Islet of Langerhans (tissue), 1 donor: ENCODE measurements around the gene RHBDL1.

Experiments
- FAIRE-seq: peaks from one replicate; lab custom pipeline; 2011; peaks lifted over from hg19 to GRCh38; lab: Jason Lieb, UNC

The RHBDL1 gene

DNA sequence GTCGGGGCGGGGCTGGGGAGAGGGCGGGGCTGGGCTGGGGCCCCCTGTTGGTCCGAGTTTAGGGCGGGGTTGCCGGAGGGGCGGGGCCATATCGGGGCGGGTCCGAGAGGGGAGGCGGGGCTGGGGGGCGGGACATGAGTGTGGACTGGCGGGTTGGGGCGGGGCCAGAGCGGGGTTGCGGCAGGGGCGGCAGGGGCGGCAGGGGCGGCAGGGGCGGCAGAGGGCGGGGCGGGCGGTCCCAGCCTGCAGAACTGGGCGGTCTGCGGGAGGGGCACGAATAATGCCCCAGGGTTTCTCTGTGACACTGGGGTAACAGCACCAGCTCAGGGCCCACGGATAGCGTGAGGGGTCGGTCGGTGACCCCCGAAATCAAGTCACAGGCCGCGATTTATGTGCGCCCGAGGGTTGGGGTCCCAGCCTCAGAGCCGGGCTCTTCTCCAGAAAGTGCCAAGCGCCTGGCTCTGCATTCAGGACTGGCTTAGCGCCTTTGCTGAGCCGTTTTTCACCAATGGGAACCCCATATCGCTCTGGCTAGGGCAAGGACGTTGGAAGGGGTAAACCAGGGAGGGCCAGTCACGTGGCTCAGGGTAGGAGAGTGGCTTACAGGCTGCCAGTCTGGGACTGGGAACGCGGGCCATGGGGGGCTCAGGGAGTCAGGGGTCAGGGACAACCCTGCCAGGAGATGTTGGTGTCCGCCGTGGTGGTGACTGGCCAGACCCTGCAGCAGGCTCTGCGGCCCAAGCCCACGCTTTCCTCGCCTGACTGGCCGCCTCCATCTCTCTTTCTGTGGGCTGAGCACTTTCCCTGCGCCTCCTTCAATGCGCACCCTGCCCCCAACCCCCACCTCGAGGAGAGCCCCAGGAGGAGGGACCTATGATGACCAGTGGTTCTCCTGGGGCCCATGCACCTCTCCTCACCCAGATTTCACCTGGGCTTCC, 38.1 kb upstream of the RHBDL1 start:
- FAIRE-seq: no peak

DNA sequence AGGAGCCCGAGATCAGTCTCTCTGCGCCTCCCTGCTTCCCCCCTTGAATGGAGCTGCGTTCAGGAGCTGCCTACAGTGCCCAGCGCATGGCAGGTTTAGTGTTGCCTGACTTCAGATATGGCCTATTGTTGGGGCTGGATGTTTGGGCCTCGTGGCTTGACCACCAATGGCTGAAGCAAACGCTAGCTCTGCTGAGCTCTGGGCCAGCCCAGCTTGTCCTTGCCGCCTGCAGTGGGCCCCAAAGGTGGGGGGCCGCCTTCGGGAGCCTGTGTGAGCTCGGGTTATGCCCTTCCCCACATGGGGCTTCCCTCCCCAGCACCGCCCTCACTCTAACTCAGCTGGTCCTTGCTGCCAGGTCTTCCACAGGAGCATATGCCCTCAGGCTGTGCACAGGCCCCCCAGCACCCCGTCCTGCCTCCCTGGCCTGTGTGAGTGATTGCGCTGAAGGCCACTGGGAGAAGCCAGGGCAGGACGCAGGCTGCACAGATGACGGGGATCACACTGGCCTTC, 37.4 kb upstream of the RHBDL1 start:
- no peak for FAIRE-seq

DNA sequence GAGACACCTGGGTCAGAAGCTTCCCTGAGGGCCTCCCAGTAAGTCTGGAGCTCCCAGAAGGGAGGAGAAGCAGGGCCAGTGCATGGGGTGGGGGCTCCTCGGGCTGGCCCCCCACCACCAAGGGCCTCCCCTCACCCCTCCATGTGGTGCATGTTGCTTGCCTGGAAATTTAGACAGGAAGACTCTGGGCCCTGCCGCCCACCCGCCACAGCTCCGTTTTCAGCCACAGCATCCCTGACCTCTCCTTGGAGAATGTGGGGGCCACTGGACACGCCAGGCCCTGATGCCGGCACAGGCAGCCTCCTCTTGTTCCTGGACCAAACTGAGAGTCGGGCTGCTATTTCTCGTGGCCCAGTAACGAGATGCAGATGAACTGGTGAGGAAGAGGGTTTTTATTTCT, 36.6 kb upstream of the RHBDL1 start:
- FAIRE-seq: no peak

DNA sequence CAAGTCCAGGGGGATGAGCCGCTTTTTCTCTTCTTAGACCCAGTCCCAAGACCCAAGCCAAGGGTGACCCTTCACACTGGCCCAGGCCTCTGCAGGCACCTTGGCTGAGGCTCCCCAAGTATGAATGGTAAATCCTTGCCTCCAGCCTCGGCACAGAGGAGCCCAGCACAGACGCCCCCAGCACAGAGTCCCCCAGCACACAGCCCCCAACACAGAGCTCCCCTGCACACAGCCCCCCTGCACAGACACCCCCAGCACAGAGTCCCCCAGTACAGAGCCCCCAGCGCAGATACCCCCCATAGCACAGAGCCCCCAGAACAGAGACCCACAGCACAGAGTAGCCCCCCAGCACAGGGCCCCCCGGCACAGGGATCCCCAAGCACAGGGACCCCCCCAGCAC, 34.9 kb upstream of the RHBDL1 start:
- no peak for FAIRE-seq

DNA sequence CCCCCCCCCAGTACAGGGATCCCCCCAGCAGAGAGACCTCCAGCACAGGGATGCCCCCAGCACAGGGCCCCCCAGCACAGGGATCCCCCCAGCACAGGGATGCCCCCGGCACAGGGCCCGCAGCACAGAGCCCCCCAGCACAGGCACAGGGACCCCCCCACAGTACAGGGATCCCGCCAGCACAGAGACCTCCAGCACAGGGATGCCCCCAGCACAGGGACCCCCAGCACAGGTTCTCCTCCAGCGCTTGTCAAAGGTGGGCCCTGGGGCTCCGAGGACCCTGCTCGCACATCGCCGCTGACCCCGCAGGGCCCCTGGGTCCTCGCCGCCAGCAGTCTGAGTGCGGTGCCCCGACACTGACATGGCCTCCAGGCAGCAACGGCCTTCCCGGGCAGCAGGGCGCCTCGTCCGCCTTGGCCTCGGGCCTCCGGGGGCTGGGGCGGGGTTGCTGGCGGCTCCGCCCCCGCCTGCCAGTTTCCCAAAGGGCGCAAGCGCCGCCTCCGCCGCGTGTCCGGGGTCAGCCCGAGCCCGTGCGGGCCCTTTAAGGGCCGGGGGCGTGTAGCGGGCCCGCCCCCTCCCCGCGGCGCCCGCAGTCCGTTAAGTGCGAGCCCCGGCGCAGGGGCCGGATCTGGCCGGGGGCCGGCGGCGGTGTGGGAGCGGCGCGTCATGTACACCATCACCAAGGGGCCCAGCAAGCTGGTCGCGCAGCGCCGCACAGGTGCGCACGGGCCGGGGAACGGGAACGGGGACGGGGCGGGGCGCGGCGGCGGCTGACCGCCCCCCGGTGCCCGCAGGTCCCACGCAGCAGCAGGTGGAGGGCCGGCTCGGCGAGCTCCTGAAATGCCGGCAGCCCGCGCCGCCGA, 33.9 kb upstream of the RHBDL1 start, which contains the start of gene MCRIP2:
Gene MCRIP2, plus strand, starts transcription at position 503 of the 863 bp plus-strand sequence. Its CDS starts 164 bp downstream, at position 667.
- no peak for FAIRE-seq

DNA sequence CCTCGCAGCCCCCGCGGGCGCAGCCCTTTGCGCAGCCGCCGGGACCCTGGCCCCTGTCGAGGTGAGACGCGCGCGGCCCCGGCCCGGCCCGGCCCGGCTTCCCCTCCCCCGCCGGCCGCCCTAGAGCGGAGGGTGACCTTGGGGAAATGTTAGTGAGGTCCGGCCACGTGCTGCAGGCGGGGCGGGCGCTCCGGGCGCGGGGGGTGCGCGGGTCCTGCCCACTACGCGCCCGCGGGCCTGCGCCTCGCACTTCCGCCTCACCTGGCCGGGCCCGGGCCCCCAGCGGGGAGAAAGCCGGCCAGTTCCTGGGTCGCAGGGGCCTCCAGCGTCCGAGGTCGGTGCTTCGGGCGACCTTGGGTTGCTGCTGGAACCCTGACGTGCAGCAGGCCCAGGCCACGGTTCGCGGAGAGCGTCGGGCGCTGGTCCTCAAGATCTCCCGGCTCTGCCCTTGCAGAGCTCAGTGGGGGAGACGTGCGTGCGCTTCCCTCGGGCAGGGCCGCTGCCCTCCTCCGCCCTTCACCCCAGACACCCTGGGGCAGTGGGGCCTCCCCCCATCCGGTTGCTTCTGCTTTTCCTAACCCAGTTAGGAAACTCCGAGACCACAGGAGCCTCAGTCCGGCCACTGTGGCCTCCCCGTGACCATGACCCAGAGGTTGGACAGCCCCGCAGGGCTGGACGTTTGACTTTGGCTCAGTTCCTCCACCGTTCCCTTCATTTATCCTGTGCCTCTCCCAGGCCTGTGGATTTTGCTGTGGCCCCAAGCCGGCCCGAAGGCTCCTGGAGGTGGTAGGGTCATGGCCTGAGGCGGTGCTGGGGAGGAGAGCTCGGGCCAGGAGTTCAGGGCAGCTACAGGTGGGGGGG, 33.1 kb upstream of the RHBDL1 start:
- FAIRE-seq: no peak

DNA sequence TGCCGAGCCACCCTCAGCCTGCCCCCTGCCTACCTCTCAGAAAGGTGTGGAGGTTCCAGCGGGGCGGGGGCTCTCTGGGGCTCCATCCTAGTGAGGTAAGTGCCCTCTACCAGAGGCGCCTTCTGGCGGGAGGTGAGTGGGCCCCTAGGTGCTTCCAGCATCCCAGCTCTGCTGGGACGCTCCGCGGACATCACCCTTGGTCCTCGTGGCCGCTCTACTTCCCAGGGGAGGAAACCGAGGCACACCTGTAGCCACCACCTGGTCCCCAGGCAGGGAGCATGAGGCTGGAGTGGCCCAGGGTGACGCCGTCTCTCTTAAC, 32.5 kb upstream of the RHBDL1 start:
- FAIRE-seq: no peak

DNA sequence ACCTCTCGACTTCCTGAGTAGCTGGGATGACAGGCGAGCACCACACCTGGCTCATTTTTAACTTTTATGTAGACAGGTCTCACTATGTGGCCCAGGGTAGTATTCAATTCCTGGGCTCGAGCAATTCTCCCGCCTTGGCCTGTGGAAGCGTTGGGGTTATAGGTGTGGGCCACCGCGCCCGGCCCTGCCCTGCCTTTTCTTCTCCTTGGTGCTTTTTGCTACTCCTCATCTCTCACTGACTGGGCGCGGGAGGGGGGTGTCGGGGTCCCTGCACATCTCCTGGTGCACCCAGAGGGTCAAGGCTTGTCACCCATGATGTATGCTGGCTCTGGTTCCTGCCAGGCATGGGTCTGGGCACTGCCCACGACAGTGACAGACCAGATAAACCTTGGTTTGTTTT, 30.9 kb upstream of the RHBDL1 start:
- no peak for FAIRE-seq

DNA sequence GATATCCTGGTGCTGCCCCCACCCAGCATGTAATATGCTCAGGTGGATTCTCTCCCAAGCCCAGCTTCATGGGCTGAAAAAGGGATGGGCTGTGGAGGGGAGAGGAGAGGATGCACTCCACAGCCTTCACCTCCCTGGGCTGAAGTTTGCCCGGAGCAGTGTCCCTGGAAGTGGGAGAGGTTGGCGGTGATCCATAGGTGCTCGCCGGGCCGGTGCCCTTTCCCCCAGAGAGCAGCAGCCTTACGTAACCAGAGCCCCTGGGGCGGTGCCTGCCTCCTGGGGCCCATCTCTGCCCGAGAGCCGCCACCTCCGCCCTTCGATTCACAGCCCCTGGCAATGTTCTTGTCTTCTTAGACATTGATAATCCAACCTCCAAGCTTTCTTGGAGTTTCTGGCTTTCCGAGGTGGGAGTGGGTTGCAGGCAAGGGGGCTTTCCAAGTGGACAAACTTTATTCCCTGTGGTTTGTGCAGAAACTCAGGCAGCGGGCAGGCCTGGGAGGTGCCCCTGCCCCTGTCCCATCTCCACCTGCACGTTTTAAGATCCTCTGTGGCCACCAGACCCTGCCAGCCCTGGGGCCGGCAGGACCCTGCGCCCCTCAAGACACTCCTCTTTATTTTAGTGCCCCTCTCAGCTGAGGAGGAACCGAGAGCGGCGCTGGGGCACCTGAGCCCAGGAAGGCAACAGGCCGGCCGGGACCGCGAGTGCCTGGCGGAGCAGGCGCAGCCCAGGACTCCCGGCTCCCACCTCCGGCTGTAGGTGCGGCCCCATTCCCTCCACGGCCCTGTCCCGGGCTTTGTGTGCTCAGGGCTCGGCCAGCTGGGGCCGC, 29.4 kb upstream of the RHBDL1 start:
- FAIRE-seq: no peak

DNA sequence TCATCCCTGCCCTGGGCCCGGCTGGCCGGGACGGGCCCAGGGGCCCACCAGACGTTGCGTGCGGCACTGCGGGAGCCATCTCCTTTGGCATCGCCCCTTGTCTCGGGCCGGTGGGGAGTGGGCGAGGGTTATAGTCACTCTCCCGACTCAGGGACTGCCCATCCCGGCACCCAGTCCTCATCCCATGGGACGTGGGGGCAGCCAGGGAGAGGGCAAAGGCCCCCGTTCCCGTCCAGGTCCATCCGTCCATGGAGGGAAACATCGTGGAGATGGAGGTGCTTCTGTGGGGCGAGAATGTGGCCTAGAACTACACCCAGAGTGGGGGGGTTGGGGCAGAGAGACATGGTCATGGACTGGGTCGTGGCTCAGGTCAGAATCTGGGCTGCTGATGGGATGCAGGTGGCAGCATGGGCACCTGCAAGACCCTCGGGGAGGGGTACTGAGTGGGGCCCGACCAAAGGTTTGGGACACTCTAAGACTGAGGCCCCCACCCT, 28.7 kb upstream of the RHBDL1 start:
- no peak for FAIRE-seq

DNA sequence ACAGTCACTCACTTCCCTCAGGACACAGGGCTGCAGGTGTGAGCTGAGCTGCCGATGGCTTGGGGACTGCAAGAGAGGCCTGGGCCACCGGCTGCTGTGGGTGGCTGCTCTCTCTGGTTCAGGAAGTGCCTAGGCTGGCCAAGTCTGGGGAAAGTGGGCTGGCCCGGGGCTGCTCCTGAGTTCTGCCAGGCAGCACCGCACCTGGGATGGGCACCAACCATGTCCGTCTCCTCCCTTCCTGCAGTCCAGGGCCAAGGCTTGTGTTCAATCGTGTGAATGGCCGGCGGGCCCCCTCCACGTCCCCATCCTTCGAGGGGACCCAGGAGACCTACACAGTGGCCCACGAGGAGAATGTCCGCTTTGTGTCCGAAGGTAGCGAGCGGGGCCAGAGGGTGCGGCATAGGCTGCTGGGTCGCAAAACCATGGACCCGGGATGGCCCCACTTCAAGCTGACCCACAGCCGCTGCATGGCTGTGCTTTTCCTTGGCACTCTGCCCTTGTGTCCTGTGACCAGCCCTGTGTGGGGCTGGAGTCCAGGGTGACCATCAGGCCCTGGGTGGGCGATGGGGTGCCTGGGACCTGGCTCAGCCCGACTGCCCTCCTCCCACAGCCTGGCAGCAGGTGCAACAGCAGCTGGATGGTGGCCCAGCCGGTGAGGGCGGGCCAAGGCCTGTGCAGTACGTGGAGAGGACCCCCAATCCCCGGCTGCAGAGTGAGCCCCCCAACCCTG, 28.1 kb upstream of the RHBDL1 start:
- FAIRE-seq: no peak

DNA sequence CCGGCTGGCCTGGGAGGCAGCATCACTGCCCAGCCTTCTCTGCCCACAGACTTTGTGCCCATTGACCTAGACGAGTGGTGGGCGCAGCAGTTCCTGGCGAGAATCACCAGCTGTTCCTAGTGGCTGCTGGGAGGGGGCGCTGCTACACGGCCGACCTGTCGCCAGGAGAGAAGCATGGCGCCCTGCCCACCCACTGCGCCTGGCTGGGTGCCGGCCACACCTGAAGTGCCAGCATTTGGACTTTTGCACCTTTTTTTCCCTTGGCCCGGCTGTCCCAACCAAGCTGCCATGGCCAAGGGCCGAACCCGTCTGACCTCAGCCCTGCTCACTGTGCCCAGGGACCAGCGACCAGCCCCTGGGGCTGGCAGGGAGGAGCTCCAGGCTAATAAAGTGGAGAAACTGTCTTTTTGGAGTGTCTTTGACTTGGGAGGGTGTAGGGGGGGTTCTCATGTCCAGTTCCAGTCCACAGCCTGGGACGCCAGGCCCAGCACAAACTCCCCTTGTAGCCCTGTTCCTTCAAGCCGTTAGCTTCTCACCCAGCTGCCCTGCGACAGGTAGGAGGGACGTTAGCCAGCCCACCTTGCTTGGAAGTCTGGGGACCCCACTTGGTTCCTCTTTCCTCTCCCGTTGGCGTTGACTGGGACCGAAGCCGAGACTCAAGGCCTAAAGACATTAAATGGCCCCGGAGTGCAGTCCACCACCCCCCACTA, 27.2 kb upstream of the RHBDL1 start:
- no peak for FAIRE-seq

DNA sequence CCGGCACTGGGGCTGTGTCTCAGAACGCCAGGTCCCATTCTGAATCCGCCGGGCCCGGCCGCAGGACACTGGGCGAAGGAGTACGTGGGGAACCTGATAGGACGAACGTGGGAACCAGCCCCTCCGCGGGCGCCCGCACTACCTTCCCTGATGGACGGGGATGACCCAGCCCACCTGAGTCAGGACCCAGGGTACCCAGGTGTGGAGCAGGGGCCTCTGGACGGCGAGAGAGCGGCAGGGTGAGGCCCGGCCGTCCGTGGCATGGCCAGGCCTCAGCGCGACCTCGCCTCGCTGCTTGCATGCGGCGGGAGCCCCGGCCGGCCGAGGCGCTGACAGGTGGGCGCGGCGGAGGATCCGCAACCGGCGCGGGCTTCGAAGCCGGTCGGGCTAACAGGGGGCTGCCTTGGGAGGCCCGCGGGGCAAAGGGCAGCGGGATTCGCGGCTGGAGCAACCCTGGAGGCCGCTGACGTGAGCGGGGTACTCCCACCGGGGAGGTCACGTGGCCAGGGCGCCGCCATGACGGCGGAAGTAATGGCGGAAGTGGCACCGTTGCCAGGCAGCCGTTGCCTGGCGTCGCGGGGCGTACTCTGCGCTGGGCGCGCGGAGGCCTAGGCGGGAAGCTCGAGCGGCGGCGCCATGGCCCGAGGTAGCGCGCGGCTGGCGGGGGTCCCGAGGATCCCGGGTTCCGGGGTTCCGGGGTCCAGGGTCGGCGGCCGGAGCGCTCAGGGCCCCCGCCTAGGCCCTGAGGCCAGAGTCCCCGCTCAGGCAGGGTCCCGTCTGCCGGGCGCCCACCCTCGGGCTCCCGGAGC, 26.5 kb upstream of the RHBDL1 start, which contains the start of gene WDR90:
Gene WDR90, plus strand, starts transcription at position 585 of the 809 bp plus-strand sequence. Its CDS starts 52 bp downstream, at position 637.
- FAIRE-seq: peak; percentile 66

DNA sequence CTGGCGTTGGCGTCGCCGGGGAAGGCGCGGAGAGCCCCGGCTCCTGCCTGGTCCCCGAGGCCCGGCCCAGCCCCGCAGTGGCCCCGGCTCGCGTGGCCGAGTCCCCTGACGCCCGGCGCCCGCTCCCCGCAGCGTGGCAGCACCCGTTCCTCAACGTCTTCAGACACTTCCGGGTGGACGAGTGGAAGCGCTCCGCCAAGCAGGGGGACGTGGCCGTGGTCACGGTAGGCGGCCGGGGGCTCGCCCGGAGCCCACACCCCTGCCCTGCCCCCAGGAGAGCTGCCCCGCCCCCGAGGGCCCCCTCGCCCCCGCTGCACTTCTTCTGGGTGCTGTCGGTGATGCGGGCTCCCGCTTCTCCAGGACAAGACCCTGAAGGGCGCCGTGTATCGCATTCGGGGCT, 25.8 kb upstream of the RHBDL1 start:
- no peak for FAIRE-seq

DNA sequence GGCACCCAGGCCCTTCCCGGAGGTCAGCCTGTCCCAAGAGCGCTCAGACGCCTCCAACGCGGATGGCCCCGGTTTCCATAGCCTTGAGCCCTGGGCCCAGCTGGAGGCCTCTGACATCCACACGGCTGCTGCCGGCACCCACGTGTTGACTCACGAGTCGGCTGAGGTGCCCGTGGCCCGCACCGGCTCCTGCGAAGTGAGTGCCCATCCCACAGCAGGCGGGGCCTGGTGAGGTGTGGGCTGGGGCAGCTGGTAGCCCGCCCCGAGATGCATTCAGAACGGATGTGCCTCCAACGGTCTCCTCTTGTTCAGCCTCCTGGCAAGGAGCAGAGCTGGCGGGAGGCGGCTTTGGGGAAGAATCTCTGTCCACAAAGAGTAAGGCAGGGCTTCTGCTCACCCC, 23.6 kb upstream of the RHBDL1 start:
- no peak for FAIRE-seq

DNA sequence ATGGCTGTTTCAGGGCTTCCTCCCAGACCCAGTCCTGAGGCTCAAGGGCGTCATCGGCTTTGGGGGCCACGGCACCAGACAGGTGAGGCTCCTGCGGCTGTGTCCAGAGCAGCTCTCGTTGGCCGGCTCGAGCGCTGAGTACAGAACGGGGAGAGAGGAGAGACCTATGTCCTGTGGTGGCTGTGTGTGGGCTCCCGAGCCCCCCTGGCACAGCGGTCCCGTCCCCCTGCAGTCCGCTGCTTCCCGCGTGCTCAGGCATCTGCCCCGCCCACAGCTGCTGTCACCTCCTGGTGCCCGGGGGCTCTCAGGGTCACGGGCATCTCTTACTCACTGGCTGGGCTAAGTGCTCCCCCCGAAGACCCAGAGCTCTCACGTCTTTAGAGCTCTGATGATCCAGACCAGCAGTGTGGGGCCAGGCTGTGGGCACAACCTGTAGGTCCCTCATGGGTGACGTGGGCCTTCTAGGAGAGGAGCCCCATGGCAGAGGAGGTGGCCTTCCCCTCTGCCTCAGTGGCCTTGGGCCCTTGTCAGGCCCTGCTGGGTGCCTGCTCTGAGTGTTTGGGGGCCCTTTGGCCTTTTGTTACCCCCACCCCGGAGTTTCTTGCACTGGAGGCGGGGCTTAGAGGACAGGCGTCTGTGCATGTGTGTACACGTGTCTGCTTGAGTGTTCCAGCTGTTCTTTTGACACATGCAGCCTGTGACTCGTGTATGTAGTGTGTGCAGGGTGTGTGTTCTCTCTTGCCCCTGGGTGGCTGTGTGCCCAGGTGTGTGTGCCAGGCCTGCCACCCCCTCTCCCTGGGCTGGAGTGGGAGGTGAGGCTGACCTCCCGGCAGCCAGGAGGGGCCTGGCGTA, 22.8 kb upstream of the RHBDL1 start:
- FAIRE-seq: no peak

DNA sequence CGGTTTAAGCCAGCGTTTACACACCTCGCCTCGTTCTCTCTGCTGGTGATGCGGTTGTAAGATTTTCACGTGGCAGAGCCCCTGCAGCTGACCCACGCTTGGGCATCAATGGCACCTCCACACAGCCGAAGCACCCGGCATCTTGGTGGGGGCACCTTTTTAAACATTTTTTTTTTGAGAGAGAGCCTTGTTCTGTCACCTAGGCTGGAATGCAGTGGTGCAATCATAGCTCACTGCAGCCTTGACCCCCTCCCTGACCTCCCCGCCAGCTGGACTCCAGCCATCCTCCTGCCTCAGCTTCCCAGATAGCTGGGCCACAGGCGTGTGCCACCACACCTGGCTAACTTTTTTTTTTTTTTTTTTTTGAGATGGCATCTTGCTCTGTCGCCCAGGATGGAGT, 21.4 kb upstream of the RHBDL1 start:
- FAIRE-seq: no peak

DNA sequence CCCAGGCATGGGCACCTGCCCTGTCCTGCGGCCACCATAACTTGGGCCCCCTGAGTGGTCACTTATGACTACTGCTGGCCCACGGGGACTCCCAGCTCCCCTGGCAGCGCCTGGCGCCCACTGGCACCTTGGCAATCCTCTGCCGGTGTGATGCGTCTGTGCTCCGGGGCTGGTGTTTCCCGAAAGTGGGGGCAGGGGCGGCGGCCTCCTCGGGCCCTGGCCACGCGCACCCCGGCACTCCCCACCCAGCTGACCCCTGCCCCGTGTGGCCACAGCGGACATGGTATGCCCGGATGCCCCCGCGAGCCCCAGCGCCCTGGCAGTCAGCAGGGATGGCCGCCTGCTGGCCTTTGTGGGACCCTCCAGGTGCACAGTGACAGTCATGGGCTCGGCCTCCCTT, 18.0 kb upstream of the RHBDL1 start:
- no peak for FAIRE-seq
